SK-N-SH (cell line): ENCODE measurements around the gene ARHGEF19. TPM values are rescaled to one million over a fixed set of nuclear protein-coding genes. Genes with fewer than 3 reads are reported as not detected.

Experiments
- CTCF ChIA-PET: fragments of 300-600, 350-600 bp; formaldehyde crosslinking; extraction: SDS; loops from one replicate; lab custom pipeline; 2021; lab: Yijun Ruan, JAX
- POLR2A ChIA-PET: fragments of 350-600 bp; sonication (Branson Sonifier 250); formaldehyde crosslinking; extraction: SDS; loops from one replicate; lab custom pipeline; 2020; ENCODE audit warnings: antibody characterized with exemption, inconsistent platforms; lab: Yijun Ruan, JAX
- DNase-seq: peaks from one replicate; pipeline ENCODE4 v3.0.0; 2012
- H2AFZ ChIP-seq: fragments of 200-600 bp; sonication (generic); 2 replicates; pipeline ENCODE4 v1.8.1; 2016; ENCODE audit warnings: antibody characterized with exemption, mild to moderate bottlenecking, low read depth
- H3F3A ChIP-seq: fragments of 200-600 bp; sonication (generic); replicated peaks from 2 replicates; pipeline ENCODE3; 2016; ENCODE audit warnings: antibody characterized with exemption, mild to moderate bottlenecking; ENCODE audit not compliant: insufficient read depth
- H3K27ac ChIP-seq, 2 experiments: fragments of 200-500 bp in 1 of 2; fragments of 200-600 bp in 1 of 2; sonication (Bioruptor generic) in 1 of 2; sonication (generic), shearing (Covaris generic) in 1 of 2; 2 replicates each; pipeline versions ENCODE4 v1.5.1 to v1.6.1; 2014 to 2016; ENCODE audit warnings: low read depth in 2 of 2, inconsistent platforms in 1 of 2, low read length in 1 of 2, mild to moderate bottlenecking in 1 of 2, mixed read lengths in 1 of 2
- H3K27me3 ChIP-seq: fragments of 200-600 bp; sonication (generic), shearing (Covaris generic); 2 replicates; pipeline ENCODE4 v1.6.1; 2016; ENCODE audit warnings: mixed run types; ENCODE audit not compliant: insufficient read depth
- H3K36me3 ChIP-seq, 2 experiments: fragments of 200-500 bp in 1 of 2; fragments of 200-600 bp in 1 of 2; sonication (Bioruptor generic) in 1 of 2; sonication (generic) in 1 of 2; replicated peaks in 1 of 2; 2 replicates each; pipeline versions ENCODE3 to v1.5.1; 2014 to 2016; ENCODE audit warnings: low read length in 1 of 2, mild to moderate bottlenecking in 1 of 2; ENCODE audit not compliant: insufficient read depth in 2 of 2, control insufficient read depth in 1 of 2
- H3K4me1 ChIP-seq, 2 experiments: fragments of 200-500 bp in 1 of 2; fragments of 200-600 bp in 1 of 2; sonication (Bioruptor generic) in 1 of 2; sonication (generic), shearing (Covaris generic) in 1 of 2; 2 replicates each; pipeline versions ENCODE4 v1.5.1 to v1.6.1; 2014 to 2016; ENCODE audit warnings: low read depth in 1 of 2, low read length in 1 of 2, mixed run types in 1 of 2; ENCODE audit not compliant: insufficient read depth in 2 of 2, control insufficient read depth in 1 of 2
- H3K4me2 ChIP-seq: fragments of 200-600 bp; sonication (generic), shearing (Covaris generic); 2 replicates; pipeline ENCODE4 v1.6.1; 2017; ENCODE audit warnings: mixed run types
- H3K4me3 ChIP-seq, 2 experiments: fragments of 200-500 bp in 1 of 2; fragments of 200-600 bp in 1 of 2; sonication (Bioruptor generic) in 1 of 2; sonication (generic), shearing (Covaris generic) in 1 of 2; 2 replicates each; pipeline versions ENCODE4 v1.5.1 to v1.8.1; 2014 to 2016; ENCODE audit warnings: low read depth in 2 of 2, inconsistent platforms in 1 of 2, low read length in 1 of 2, mild to moderate bottlenecking in 1 of 2, mixed read lengths in 1 of 2, moderate library complexity in 1 of 2
- H3K79me2 ChIP-seq: fragments of 200-600 bp; sonication (generic); 2 replicates; pipeline ENCODE4 v1.8.1; 2017; ENCODE audit warnings: mild to moderate bottlenecking; ENCODE audit not compliant: insufficient read depth
- H3K9ac ChIP-seq: fragments of 200-600 bp; sonication (generic); 2 replicates; pipeline ENCODE4 v1.6.1; 2017; ENCODE audit warnings: mixed run types
- H3K9me2 ChIP-seq: fragments of 200-600 bp; sonication (generic); 2 replicates; pipeline ENCODE4 v1.6.1; 2017; ENCODE audit warnings: mixed run types
- H3K9me3 ChIP-seq: fragments of 200-600 bp; sonication (generic); 2 replicates; pipeline ENCODE4 v1.6.1; 2017; ENCODE audit warnings: mixed run types, mild to moderate bottlenecking, moderate library complexity
- H4K20me1 ChIP-seq: fragments of 200-600 bp; sonication (generic); 2 replicates; pipeline ENCODE4 v1.6.1; 2017; ENCODE audit warnings: mild to moderate bottlenecking, mixed run types; ENCODE audit not compliant: insufficient read depth
- ELF1 ChIP-seq: IDR thresholded peaks from 2 replicates; pipeline ENCODE4 v1.4.0; 2012
- EP300 ChIP-seq, 2 experiments: IDR thresholded peaks; 2 replicates each; pipeline versions ENCODE4 v1.4.0 to v1.6.1; 2012; ENCODE audit warnings: borderline replicate concordance in 1 of 2, low read depth in 1 of 2, low read length in 1 of 2
- EZH2phosphoT487 ChIP-seq: fragments of 200-600 bp; sonication (generic); IDR thresholded peaks from 2 replicates; pipeline ENCODE4 v1.6.1; 2017; ENCODE audit warnings: low read depth, mixed run types, mild to moderate bottlenecking, antibody characterized with exemption, moderate library complexity, borderline replicate concordance
- FOSL2 ChIP-seq: IDR thresholded peaks from 2 replicates; pipeline ENCODE4 v1.4.0; 2012; ENCODE audit warnings: low read depth, mild to moderate bottlenecking, moderate library complexity, borderline replicate concordance
- FOXM1 ChIP-seq: IDR thresholded peaks from 2 replicates; pipeline ENCODE4 v1.4.0; 2012; ENCODE audit warnings: low read depth, mild to moderate bottlenecking
- GABPA ChIP-seq: IDR thresholded peaks from 2 replicates; pipeline ENCODE4 v1.4.0; 2012; ENCODE audit warnings: low read depth, mild to moderate bottlenecking
- JUND ChIP-seq: IDR thresholded peaks from 2 replicates; pipeline ENCODE4 v1.4.0; 2012
- MXI1 ChIP-seq: IDR thresholded peaks from 2 replicates; pipeline ENCODE4 v1.6.1; 2012; ENCODE audit warnings: mild to moderate bottlenecking, low read depth, low read length, improper control_type of control experiment
- NFIC ChIP-seq: IDR thresholded peaks from 2 replicates; pipeline ENCODE4 v1.4.0; 2012; ENCODE audit warnings: borderline replicate concordance
- NRF1 ChIP-seq: IDR thresholded peaks from 2 replicates; pipeline ENCODE4 v1.6.1; 2012; ENCODE audit warnings: low read depth, mild to moderate bottlenecking, low read length
- RAD21 ChIP-seq: IDR thresholded peaks from 2 replicates; pipeline ENCODE4 v1.6.1; 2012; ENCODE audit warnings: mild to moderate bottlenecking, low read length
- RCOR1 ChIP-seq: fragments of 150-350 bp; IDR thresholded peaks from 2 replicates; pipeline ENCODE4 v1.6.1; 2017; ENCODE audit warnings: antibody characterized with exemption, low read length
- RFX5 ChIP-seq: IDR thresholded peaks from 2 replicates; pipeline ENCODE4 v1.6.1; 2012; ENCODE audit warnings: mild to moderate bottlenecking, improper control_type of control experiment, low read length
- RXRA ChIP-seq: IDR thresholded peaks from 2 replicates; pipeline ENCODE4 v1.4.0; 2012; ENCODE audit warnings: low read depth, mild to moderate bottlenecking, borderline replicate concordance
- SMC3 ChIP-seq: IDR thresholded peaks from 2 replicates; pipeline ENCODE4 v1.6.1; 2012; ENCODE audit warnings: low read depth, low read length, improper control_type of control experiment
- TEAD4 ChIP-seq: IDR thresholded peaks from 2 replicates; pipeline ENCODE4 v1.4.0; 2012; ENCODE audit warnings: mild to moderate bottlenecking, borderline replicate concordance; ENCODE audit not compliant: insufficient read depth
- WGBS: methylation state at CpG from one replicate; pipeline ENCODE4 v1.1.6; 2017; ENCODE audit warnings: low lambda C conversion rate; 5-methylcytosine and 5-hydroxymethylcytosine counted together
- polyA plus RNA-seq, 3 experiments: library from polyadenylated mRNA; depleted of rRNA; stranded (reverse); fragments of >200 nt; gene quantifications; 2 replicates each; pipeline ENCODE4 v1.2.3, GENCODE V29; 2012
- TF ChIP-seq, protein P1 (sequence below): IDR thresholded peaks from 2 replicates; pipeline ENCODE4; 2012
- TF ChIP-seq, protein P2 (sequence below): fragments of 150-350 bp; IDR thresholded peaks from 2 replicates; pipeline ENCODE4 v1.6.1; 2017; ENCODE audit warnings: antibody characterized with exemption, low read length, low read depth, borderline replicate concordance
- TF ChIP-seq, protein P3 (sequence below): IDR thresholded peaks from 2 replicates; pipeline ENCODE4 v1.4.0; 2012; ENCODE audit warnings: low read depth, borderline replicate concordance

ARHGEF19 gene
- polyA plus RNA-seq, 1 of the 3 experiments (the other 2 are of a cell fraction) = 11.5 TPM

DNA sequence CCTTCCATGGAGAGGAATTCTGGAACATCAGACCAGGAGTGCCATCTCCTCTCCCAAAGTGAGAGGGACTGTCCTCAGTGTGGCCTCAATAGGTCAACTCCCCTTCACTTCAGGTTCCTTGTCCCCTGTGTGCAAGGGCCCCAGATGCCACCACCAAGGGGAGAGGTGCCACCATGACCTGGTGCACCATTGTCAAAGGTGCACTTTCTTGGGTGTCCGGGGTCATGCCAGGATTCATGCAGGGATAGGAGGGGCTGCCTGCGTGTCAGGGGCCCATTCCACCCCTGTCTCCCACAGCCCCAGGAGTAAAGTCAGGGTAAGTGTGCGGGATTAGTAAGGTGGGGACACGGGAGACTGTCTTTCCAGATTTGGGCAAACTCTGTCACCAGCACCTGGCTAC, 35.1 kb downstream of the ARHGEF19 start (continued):
- TF ChIP-seq, protein P1, sequence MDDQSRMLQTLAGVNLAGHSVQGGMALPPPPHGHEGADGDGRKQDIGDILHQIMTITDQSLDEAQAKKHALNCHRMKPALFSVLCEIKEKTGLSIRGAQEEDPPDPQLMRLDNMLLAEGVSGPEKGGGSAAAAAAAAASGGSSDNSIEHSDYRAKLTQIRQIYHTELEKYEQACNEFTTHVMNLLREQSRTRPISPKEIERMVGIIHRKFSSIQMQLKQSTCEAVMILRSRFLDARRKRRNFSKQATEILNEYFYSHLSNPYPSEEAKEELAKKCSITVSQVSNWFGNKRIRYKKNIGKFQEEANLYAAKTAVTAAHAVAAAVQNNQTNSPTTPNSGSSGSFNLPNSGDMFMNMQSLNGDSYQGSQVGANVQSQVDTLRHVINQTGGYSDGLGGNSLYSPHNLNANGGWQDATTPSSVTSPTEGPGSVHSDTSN = no peak

GRCh38 chr1:16176653-16177052, 35.8 kb downstream of the ARHGEF19 start:
- H3K36me3 ChIP-seq = no peaks in the 10 kb centered on the region
- H3K79me2 ChIP-seq = no peaks in the 10 kb centered on the region
- peaks cover 22% of the 10 kb centered on the region for H3F3A ChIP-seq
- peak overlapping the region; percentile 87 to 90 for H3K27ac ChIP-seq
- H2AFZ ChIP-seq = no peak overlapping the region
- H3K4me2 ChIP-seq = peak overlapping the region; percentile 76
- ChIA-PET CTCF (interaction anchor here (1.2 to 1.5 kb wide), 3 partner anchors 67 to 385 kb away, joined by 3 to 9 read pairs (median 6); no protein-coding TSS in a partner anchor), POLR2A (interaction anchor here (0.5 kb wide), 1 partner anchor 114 kb away, joined by 4 read pairs; no protein-coding TSS in a partner anchor)
- H3K4me3 ChIP-seq = 0 out of 4 replicates have a peak overlapping the region, but pooled peaks of 1 of the 2 experiments have one; percentile 8
- H3K9ac ChIP-seq = peak overlapping the region; percentile 57; the same call in 1 of the 2 replicates
- WGBS = 65% methylated on average over 2 of the region's 7 CpGs
- peaks cover 38 to 46% of the 10 kb centered on the region in 2 experiments; a peak in 3 of 4 replicates for H3K4me1 ChIP-seq
- DNase-seq = no peak
- no peaks in the 10 kb centered on the region for H4K20me1 ChIP-seq
- no peaks in the 10 kb centered on the region for H3K9me2 ChIP-seq
- H3K27me3 ChIP-seq = no peaks in the 10 kb centered on the region
- no peaks in the 10 kb centered on the region for H3K9me3 ChIP-seq
- no peak for TF ChIP-seq MXI1

GRCh38 chr1:16175610-16176553, 36.6 kb downstream of the ARHGEF19 start:
- Histone ChIP-seq H3K9me3 (no peaks in the 10 kb centered on the region), H3K27me3 (no peaks in the 10 kb centered on the region), H3K4me1 (peaks cover 38% of the 10 kb centered on the region in 2 experiments; a peak in 3 of 4 replicates), H3K4me3 (0 out of 4 replicates have a peak overlapping the region, but pooled peaks of 1 of the 2 experiments have one; percentile 8), H3K27ac (peak overlapping the region; percentile 87 to 90), H2AFZ (no peak overlapping the region; the same call in 1 of the 2 replicates), H3K36me3 (no peaks in the 10 kb centered on the region), H3F3A (peaks cover 21% of the 10 kb centered on the region), H3K9ac (peak overlapping the region; percentile 57; the same call in 1 of the 2 replicates), H3K9me2 (no peaks in the 10 kb centered on the region), H4K20me1 (no peaks in the 10 kb centered on the region), H3K79me2 (no peaks in the 10 kb centered on the region), H3K4me2 (peak overlapping the region; percentile 76)
- ChIA-PET POLR2A (interaction anchor here (0.7 to 1.3 kb wide), 2 partner anchors 14 to 31 kb away, joined by 3 read pairs; no protein-coding TSS in a partner anchor), CTCF (interaction anchor here (1.1 to 2.4 kb wide), 10 partner anchors 9 to 384 kb away, joined by 3 to 9 read pairs (median 7); partner anchors contain the start of genes EPHA2 and FAM131C)
- DNase-seq = peak; percentile 84
- 3% methylated on average over 21 of the region's 24 CpGs for WGBS
- TF ChIP-seq RAD21 (no peak), EZH2phosphoT487 (no peak), EP300 (IDR thresholded peaks at IDR 0.05; ENCODE audit: borderline replicate concordance in 1 of 2, low read depth in 1 of 2, low read length in 1 of 2) (peak; percentile 48 to 79), SMC3 (no peak), RFX5 (no peak), MXI1 (no peak), GABPA (no peak), RCOR1 (peak; percentile 20; the same call in 1 of the 2 replicates), FOXM1 (0 out of 2 replicates have a peak, but pooled peaks have one; percentile 49), FOSL2 (peak; percentile 67; the same call in 1 of the 2 replicates), JUND (peak; percentile 78), NFIC (peak; percentile 98), RXRA (no peak; the same call in 1 of the 2 replicates), ELF1 (no peak), TEAD4 (no peak), NRF1 (no peak)
- TF ChIP-seq, protein P2, sequence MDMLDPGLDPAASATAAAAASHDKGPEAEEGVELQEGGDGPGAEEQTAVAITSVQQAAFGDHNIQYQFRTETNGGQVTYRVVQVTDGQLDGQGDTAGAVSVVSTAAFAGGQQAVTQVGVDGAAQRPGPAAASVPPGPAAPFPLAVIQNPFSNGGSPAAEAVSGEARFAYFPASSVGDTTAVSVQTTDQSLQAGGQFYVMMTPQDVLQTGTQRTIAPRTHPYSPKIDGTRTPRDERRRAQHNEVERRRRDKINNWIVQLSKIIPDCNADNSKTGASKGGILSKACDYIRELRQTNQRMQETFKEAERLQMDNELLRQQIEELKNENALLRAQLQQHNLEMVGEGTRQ = no peak
- TF ChIP-seq, protein P3, sequence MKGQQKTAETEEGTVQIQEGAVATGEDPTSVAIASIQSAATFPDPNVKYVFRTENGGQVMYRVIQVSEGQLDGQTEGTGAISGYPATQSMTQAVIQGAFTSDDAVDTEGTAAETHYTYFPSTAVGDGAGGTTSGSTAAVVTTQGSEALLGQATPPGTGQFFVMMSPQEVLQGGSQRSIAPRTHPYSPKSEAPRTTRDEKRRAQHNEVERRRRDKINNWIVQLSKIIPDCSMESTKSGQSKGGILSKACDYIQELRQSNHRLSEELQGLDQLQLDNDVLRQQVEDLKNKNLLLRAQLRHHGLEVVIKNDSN = no peak
- TF ChIP-seq, protein P1 = peak; percentile 54
